Gastroesophageal sphincter (tissue), 4 donors: ENCODE data around the gene ZNF638. TPM values are rescaled to one million over a fixed set of nuclear protein-coding genes. Genes with fewer than 3 reads are reported as not detected.
A peak's percentile ranks its signal among the peaks of the same experiment; 100 is the strongest.

Source experiments
- ATAC-seq: fragments of 150-250 bp; one replicate; pipeline ENCODE4 v1.9.1; 2016; ENCODE audit warnings: mild to moderate bottlenecking, moderate library complexity
- H3K27ac ChIP-seq, 4 donors: fragments of 200-600 bp; sonication (generic) in 3 of 4; 1 replicate in 3 of 4; 2 replicates in 1 of 4; pipeline ENCODE4 v1.5.1; 2016 to 2019
- H3K27me3 ChIP-seq: fragments of 200-600 bp; sonication (generic); one replicate; pipeline ENCODE4 v1.5.1; 2019
- H3K36me3 ChIP-seq, 2 donors: fragments of 200-600 bp; sonication (generic); one replicate each; pipeline ENCODE4 v1.5.1; 2019; ENCODE audit warnings: control low read depth in 1 of 2
- H3K4me1 ChIP-seq, 3 donors: fragments of 200-600 bp; sonication (generic); 1 replicate in 2 of 3; 2 replicates in 1 of 3; pipeline ENCODE4 v1.5.1; 2016 to 2019; ENCODE audit warnings: control low read depth in 2 of 3
- H3K4me3 ChIP-seq, 2 donors: fragments of 200-600 bp; sonication (generic); one replicate each; pipeline ENCODE4 v1.5.1; 2019; ENCODE audit warnings: mild to moderate bottlenecking in 1 of 2, moderate library complexity in 1 of 2
- H3K9me3 ChIP-seq, 3 donors: fragments of 200-600 bp; sonication (generic); one replicate each; pipeline ENCODE4 v1.5.1; 2017 to 2019; ENCODE audit warnings: control low read depth in 2 of 3
- CTCF ChIP-seq, 4 experiments: fragments of 200-600 bp in 2 of 4; fragments of 450-650 bp in 2 of 4; sonication (generic) in 1 of 4; IDR thresholded peaks; one replicate each; pipeline ENCODE4 v1.5.1; 2017 to 2019; ENCODE audit warnings: antibody characterized with exemption in 4 of 4, mild to moderate bottlenecking in 2 of 4, moderate library complexity in 2 of 4
- EP300 ChIP-seq: sonication (generic); formaldehyde crosslinking; IDR thresholded peaks from one replicate; pipeline ENCODE4 v1.6.1; 2017; ENCODE audit warnings: antibody characterized with exemption, mild to moderate bottlenecking
- POLR2A ChIP-seq, 2 donors: fragments of 450-650 bp; IDR thresholded peaks; one replicate each; pipeline ENCODE4 v1.6.1; 2017; ENCODE audit warnings: antibody characterized with exemption in 2 of 2, mild to moderate bottlenecking in 2 of 2, moderate library complexity in 1 of 2
- POLR2AphosphoS5 ChIP-seq: sonication (generic); formaldehyde crosslinking; IDR thresholded peaks from one replicate; pipeline ENCODE4 v1.6.1; 2017; ENCODE audit warnings: antibody characterized with exemption
- WGBS, 2 donors: methylation state at CpG; one replicate each; pipeline ENCODE4 v1.1.5; 2018; ENCODE audit warnings: low coverage in 1 of 2; 5-methylcytosine and 5-hydroxymethylcytosine counted together
- total RNA-seq, 4 donors: library from RNA; depleted of rRNA; stranded (reverse); fragments of >200 nt; gene quantifications; one replicate each; pipeline ENCODE4 v1.1.0, GENCODE V29; 2016

Gene ZNF638
- total RNA-seq, 4 donors from 2014 or later: 80.7 to 223 (median 122) TPM

- 0% methylated on average over 5 of the region's 66 CpGs; no CpG with 5 or more reads in 1 of the 2 donors for WGBS, 2 donors
- Histone ChIP-seq H3K27ac (peak within 1 kb of the TSS; percentile 59 to 87 (median 85)), H3K36me3 (no peaks in the 10 kb centered on the region), H3K27me3 (no peaks in the 10 kb centered on the region), H3K4me1 (peaks cover 11 to 85% (median 44%) of the 10 kb centered on the region in 3 donors), H3K9me3 (no peaks in the 10 kb centered on the region), H3K4me3 (peak within 1 kb of the TSS; percentile 67 to 78)
- no peak for TF ChIP-seq POLR2AphosphoS5
- no peak for TF ChIP-seq CTCF (IDR thresholded peaks at IDR 0.05)
- no peak for TF ChIP-seq POLR2A (IDR thresholded peaks at IDR 0.05)
- no peak for TF ChIP-seq EP300
- ATAC-seq: peak; percentile 39
Measured at GRCh38 chr2:71453404-71454220, 122.0 kb downstream of the ZNF638 start, which contains the start of gene DYSF. Gene DYSF, plus strand, starts transcription at chr2:71453561.

- ATAC-seq: peak; percentile 56
- no peaks in the 10 kb centered on the region for H3K36me3 ChIP-seq
- H3K4me1 ChIP-seq: peaks cover 11 to 93% (median 44%) of the 10 kb centered on the region in 3 donors
- no peaks in the 10 kb centered on the region for H3K27me3 ChIP-seq
- TF ChIP-seq POLR2AphosphoS5 (peak; percentile 29), CTCF (IDR thresholded peaks at IDR 0.05) (peak in 3 of 4 experiments; percentile 30 to 50 (median 32)), POLR2A (IDR thresholded peaks at IDR 0.05) (peak in 1 of 2 donors; percentile 26), EP300 (no peak)
- peak overlapping the region; percentile 59 to 87 (median 85) for H3K27ac ChIP-seq
- H3K9me3 ChIP-seq: no peaks in the 10 kb centered on the region
- peak overlapping the region; percentile 67 to 78 for H3K4me3 ChIP-seq
- 8 to 18% methylated on average over 4 to 5 of the region's 17 CpGs for WGBS, 2 donors
Measured at GRCh38 chr2:71454221-71455010, 122.8 kb downstream of the ZNF638 start.

- Histone ChIP-seq H3K36me3 (no peaks in the 10 kb centered on the region), H3K27ac (peak overlapping the region; percentile 48 to 87 (median 85)), H3K4me3 (no peak overlapping the region), H3K4me1 (peaks cover 11 to 100% (median 44%) of the 10 kb centered on the region in 3 donors), H3K27me3 (no peaks in the 10 kb centered on the region), H3K9me3 (no peaks in the 10 kb centered on the region)
- no peak for ATAC-seq
- 60 to 79% methylated on average over 3 to 4 of the region's 8 CpGs for WGBS, 2 donors
- TF ChIP-seq POLR2AphosphoS5 (no peak), POLR2A (IDR thresholded peaks at IDR 0.05) (no peak), EP300 (no peak), CTCF (IDR thresholded peaks at IDR 0.05) (no peak)
Measured at GRCh38 chr2:71455011-71455740, 123.6 kb downstream of the ZNF638 start.

GRCh38 chr2:71455741-71456569, 124.4 kb downstream of the ZNF638 start:
- Histone ChIP-seq H3K4me3 (no peak overlapping the region), H3K27ac (peak overlapping the region; percentile 48 to 87 (median 85)), H3K36me3 (no peaks in the 10 kb centered on the region), H3K4me1 (peaks cover 11 to 100% (median 44%) of the 10 kb centered on the region in 3 donors), H3K9me3 (no peaks in the 10 kb centered on the region), H3K27me3 (no peaks in the 10 kb centered on the region)
- peak; percentile 48 for ATAC-seq
- peak; percentile 48 for TF ChIP-seq POLR2AphosphoS5
- no peak for TF ChIP-seq EP300
- WGBS, 2 donors: 0 to 17% methylated on average over 2 of the region's 6 CpGs
